ENCODE data around the gene ARHGEF4. TPM values are rescaled to one million over a fixed set of nuclear protein-coding genes. Genes with fewer than 3 reads are reported as not detected.

The ARHGEF4 gene
- total RNA-seq, 4 donors from 2014 or later: 52.8 to 82.4 (median 73.3) TPM

GRCh38 chr2:130825966-130826253, 10.8 kb upstream of the ARHGEF4 start:
- Histone ChIP-seq H3K27ac (no peak overlapping the region), H3K9me3 (no peaks in the 10 kb centered on the region), H3K36me3 (no peaks in the 10 kb centered on the region), H3K4me1 (peaks cover 15 to 49% (median 42%) of the 10 kb centered on the region in 3 donors), H3K27me3 (peaks cover 0 to 4% (median 0%) of the 10 kb centered on the region in 4 donors), H3K4me3 (no peak overlapping the region)
- 100% methylated on average over 1 of the region's 13 CpGs for WGBS, 2 donors
- TF ChIP-seq POLR2A (IDR thresholded peaks at IDR 0.05) (no peak), CTCF (IDR thresholded peaks at IDR 0.05) (no peak)
- intact Hi-C loops (cut with DNase I): no loop called here
- no peak for DNase-seq

GRCh38 chr2:130826419-130826818, 10.3 kb upstream of the ARHGEF4 start:
- H3K9me3 ChIP-seq: no peaks in the 10 kb centered on the region
- no peaks in the 10 kb centered on the region for H3K36me3 ChIP-seq
- H3K27ac ChIP-seq: no peak overlapping the region
- TF ChIP-seq CTCF (IDR thresholded peaks at IDR 0.05) (no peak), POLR2A (IDR thresholded peaks at IDR 0.05) (no peak)
- 61 to 73% methylated on average over 9 to 10 of the region's 12 CpGs for WGBS, 2 donors
- intact Hi-C loops (cut with DNase I): no loop called here
- H3K4me1 ChIP-seq: peaks cover 15 to 47% (median 42%) of the 10 kb centered on the region in 3 donors
- H3K27me3 ChIP-seq: peaks cover 0 to 8% (median 0%) of the 10 kb centered on the region in 4 donors
- H3K4me3 ChIP-seq: no peak overlapping the region
- DNase-seq: no peak

- peaks cover 0 to 12% (median 0%) of the 10 kb centered on the region in 4 donors for H3K27me3 ChIP-seq
- WGBS, 2 donors: 43 to 50% methylated on average over 6 to 7 of the region's 7 CpGs
- H3K36me3 ChIP-seq: no peaks in the 10 kb centered on the region
- no peak overlapping the region for H3K4me3 ChIP-seq
- TF ChIP-seq POLR2A (IDR thresholded peaks at IDR 0.05) (no peak), CTCF (IDR thresholded peaks at IDR 0.05) (no peak)
- H3K9me3 ChIP-seq: no peaks in the 10 kb centered on the region
- peaks cover 15 to 49% (median 42%) of the 10 kb centered on the region in 3 donors for H3K4me1 ChIP-seq
- no peak for DNase-seq
- no peak overlapping the region for H3K27ac ChIP-seq
- intact Hi-C loops (cut with DNase I): no loop called here
These were observed 9.8 kb upstream of the ARHGEF4 start for GRCh38 chr2:130826821-130827501.

- Histone ChIP-seq H3K4me1 (peaks cover 15 to 52% (median 42%) of the 10 kb centered on the region in 3 donors), H3K4me3 (no peak overlapping the region), H3K9me3 (no peaks in the 10 kb centered on the region), H3K36me3 (no peaks in the 10 kb centered on the region), H3K27ac (peak overlapping the region in 2 of 4 donors; percentile 34 to 41), H3K27me3 (peaks cover 0 to 19% (median 0%) of the 10 kb centered on the region in 4 donors)
- TF ChIP-seq POLR2A (IDR thresholded peaks at IDR 0.05): no peak
- 27 to 63% methylated on average over 7 of the region's 15 CpGs for WGBS, 2 donors
- intact Hi-C loops (cut with DNase I): no loop called here
- no peak for DNase-seq
These were observed 9.0 kb upstream of the ARHGEF4 start for GRCh38 chr2:130827502-130828251.

- H3K4me1 ChIP-seq: peaks cover 15 to 51% (median 42%) of the 10 kb centered on the region in 3 donors
- H3K9me3 ChIP-seq: no peaks in the 10 kb centered on the region
- H3K4me3 ChIP-seq: no peak overlapping the region
- WGBS, 2 donors: 57 to 61% methylated on average over 2 to 3 of the region's 5 CpGs
- H3K27me3 ChIP-seq: peaks cover 0 to 22% (median 0%) of the 10 kb centered on the region in 4 donors
- no peak for TF ChIP-seq POLR2A (IDR thresholded peaks at IDR 0.05)
- TF ChIP-seq CTCF (IDR thresholded peaks at IDR 0.05): no peak
- no peaks in the 10 kb centered on the region for H3K36me3 ChIP-seq
- peak overlapping the region in 1 of 4 donors; percentile 21 for H3K27ac ChIP-seq
- DNase-seq: no peak
- intact Hi-C loops (cut with DNase I): no loop called here
These were observed 8.3 kb upstream of the ARHGEF4 start for GRCh38 chr2:130828461-130828860.

Data from esophagus squamous epithelium (tissue), 5 donors.